IPS DF 4.7 (cell line): ENCODE measurements around the gene IDH3A.

Experiments
- DNase-seq: peaks from one replicate; pipeline ENCODE4 v3.0.0-alpha.2; 2013; ENCODE audit warnings: low spot score; ENCODE audit errors: extremely low read depth

Gene IDH3A

GRCh38 chr15:78149068-78149804 lies at the start of gene IDH3A:
Gene IDH3A, plus strand, starts transcription at chr15:78149362. Its CDS starts 42 bp downstream, at chr15:78149404.
- no peak for DNase-seq

- no peak for DNase-seq
These were observed 48.3 kb upstream of the IDH3A start for GRCh38 chr15:78100886-78101285.

GRCh38 chr15:78101423-78102105 lies 47.6 kb upstream of the IDH3A start:
- no peak for DNase-seq

GRCh38 chr15:78102211-78102610 lies 47.0 kb upstream of the IDH3A start:
- DNase-seq, result no peak

- DNase-seq, result no peak
These were observed 46.4 kb upstream of the IDH3A start for GRCh38 chr15:78102741-78103140.

GRCh38 chr15:78103406-78104118 lies 45.6 kb upstream of the IDH3A start:
- DNase-seq, result no peak

- DNase-seq, result no peak
These were observed 45.1 kb upstream of the IDH3A start for GRCh38 chr15:78104119-78104479.

GRCh38 chr15:78104566-78105475 lies 44.3 kb upstream of the IDH3A start:
- no peak for DNase-seq

GRCh38 chr15:78105476-78106241 lies 43.5 kb upstream of the IDH3A start:
- no peak for DNase-seq

GRCh38 chr15:78107471-78107870 lies 41.7 kb upstream of the IDH3A start:
- DNase-seq, result no peak

GRCh38 chr15:78108300-78109084 lies 40.7 kb upstream of the IDH3A start:
- DNase-seq, result no peak

- DNase-seq, result no peak
These were observed 40.0 kb upstream of the IDH3A start for GRCh38 chr15:78109156-78109555.

GRCh38 chr15:78110096-78110495 lies 39.1 kb upstream of the IDH3A start:
- DNase-seq, result no peak

- no peak for DNase-seq
These were observed 38.2 kb upstream of the IDH3A start for GRCh38 chr15:78110916-78111475.

GRCh38 chr15:78111788-78112187 lies 37.4 kb upstream of the IDH3A start:
- DNase-seq, result no peak

GRCh38 chr15:78112551-78112950 lies 36.6 kb upstream of the IDH3A start:
- DNase-seq, result no peak

GRCh38 chr15:78120523-78120922 lies 28.6 kb upstream of the IDH3A start:
- DNase-seq, result no peak

GRCh38 chr15:78125267-78125666 lies 23.9 kb upstream of the IDH3A start:
- no peak for DNase-seq

GRCh38 chr15:78127882-78128281 lies 21.3 kb upstream of the IDH3A start:
- DNase-seq, result no peak
